Measurements from ENCODE around the gene ELP2.

Gene ELP2

DNA sequence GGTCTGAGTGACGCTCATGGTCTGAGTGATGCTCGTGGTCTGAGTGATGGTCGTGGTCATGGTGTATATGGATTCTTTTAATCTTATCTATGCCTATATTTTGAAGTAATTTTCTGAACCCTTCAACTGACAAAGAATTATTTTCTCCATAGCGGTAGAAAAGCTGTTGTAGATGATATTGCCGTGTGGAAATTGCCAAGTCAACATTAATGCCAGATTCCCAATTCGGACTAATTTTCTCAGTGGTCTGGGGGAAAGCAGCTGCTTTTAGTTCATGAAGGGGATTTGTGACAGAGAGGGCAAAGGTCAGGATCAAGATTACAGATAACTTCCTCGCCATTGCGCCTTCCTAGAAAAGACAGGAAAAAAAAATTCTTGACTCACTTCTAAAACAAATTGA is 3.0 kb upstream of the ELP2 start:
- DNase-seq (ENCODE audit: low read depth) = no peak

DNA sequence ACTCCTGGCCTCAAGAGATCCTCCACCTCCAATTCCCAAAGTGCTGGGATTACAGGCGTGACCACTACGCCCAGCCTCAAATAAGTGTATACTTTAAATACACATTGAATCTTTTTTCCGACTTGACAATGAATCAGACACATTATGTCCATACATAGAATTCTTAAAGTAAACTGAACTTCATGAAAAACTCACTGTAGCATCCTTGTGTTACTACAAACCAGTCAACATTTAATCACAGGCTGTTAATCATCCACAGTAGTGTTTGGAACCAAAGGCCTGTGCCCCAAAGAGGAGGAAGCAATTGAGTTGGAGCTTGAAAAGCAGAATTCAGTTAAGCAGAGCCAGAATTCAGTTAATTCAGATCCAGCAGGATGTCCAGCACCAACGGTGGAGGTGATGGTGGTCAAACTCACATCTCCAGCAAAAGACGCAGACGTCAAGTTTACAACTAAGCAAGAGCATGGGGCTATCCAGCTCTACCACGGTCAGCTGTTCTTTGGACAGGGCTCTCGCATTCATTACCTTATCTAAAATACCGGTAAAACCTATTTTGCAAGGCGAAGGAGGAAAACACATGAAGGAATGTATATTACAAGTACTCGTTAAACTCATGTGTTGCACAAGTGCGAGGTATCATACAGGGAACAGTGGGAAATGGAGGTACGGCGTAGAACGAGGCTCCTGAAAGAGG is 1.7 kb upstream of the ELP2 start:
- DNase-seq (ENCODE audit: low read depth) = no peak

- DNase-seq (ENCODE audit: low read depth) = no peak
Measured at GRCh38 chr18:36128530-36128870, 1.2 kb upstream of the ELP2 start.

DNA sequence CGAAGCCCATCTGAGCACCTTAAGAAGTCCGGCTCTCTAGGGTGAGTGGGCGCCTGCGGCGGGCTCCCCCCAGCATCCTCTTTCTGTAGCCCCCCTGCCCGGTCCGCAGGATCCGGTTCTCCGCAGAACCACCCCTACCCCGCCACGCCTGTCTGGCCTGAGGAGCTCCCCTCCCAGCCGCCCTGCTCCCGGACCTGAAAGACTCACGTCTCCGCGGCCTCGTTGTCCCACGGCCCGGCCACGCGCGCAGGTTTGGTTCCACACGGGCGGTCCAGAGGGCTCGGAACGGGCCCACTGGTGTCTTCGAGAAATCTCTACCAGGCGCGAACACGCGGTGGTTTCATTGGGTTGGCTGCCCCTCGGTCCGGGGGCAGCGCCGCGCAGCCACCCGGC is 796 bp upstream of the ELP2 start:
- no peak for DNase-seq (ENCODE audit: low read depth)

GRCh38 chr18:36130039-36130831 is 536 bp downstream of the ELP2 start:
- DNase-seq (ENCODE audit: low read depth) = no peak

GRCh38 chr18:36130883-36131653 is 1.4 kb downstream of the ELP2 start:
- DNase-seq (ENCODE audit: low read depth) = no peak

DNA sequence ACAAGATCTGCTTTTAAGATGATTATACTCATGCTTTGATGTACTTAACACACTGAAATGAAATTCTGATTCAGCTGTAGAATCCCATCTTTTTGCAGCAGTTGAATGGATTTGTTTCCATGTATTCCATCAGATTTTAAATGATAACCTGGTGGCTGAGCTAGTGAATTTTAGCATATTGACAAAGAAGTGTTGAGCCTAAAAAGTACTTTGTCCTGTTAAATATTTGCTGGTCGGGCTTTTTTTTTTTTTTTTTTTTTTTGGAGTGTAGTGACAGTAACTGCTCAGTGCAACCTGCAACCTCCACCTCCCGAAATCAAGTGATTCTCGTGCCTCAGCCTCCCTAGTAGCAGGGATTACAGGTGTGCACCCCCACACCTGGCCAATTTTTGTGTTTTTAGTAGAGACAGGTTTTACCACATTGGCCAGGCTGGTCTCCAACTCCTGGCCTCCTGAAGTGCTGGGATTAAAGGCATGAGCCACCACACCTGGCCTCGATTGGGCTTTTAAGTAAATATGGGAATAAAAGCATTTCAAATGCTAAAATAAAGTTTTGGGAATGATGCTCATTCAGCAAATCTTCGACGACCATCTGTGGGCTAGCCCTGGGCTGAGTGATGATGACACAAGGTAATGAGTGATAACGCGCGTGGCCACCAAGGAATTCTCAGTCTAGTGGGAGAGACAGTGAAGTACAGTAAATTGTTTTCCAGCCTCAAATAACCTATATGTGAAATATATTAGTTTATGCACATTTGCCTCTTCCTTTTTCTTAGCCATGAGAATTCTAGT is 2.2 kb downstream of the ELP2 start:
- DNase-seq (ENCODE audit: low read depth) = no peak

- DNase-seq (ENCODE audit: low read depth) = no peak
Measured at GRCh38 chr18:36132756-36133155, 3.1 kb downstream of the ELP2 start.

GRCh38 chr18:36135264-36135663 is 5.6 kb downstream of the ELP2 start:
- DNase-seq (ENCODE audit: low read depth) = no peak

GRCh38 chr18:36139245-36139644 is 9.5 kb downstream of the ELP2 start:
- no peak for DNase-seq (ENCODE audit: low read depth)

GRCh38 chr18:36141576-36141975 is 11.9 kb downstream of the ELP2 start:
- DNase-seq (ENCODE audit: low read depth) = no peak

GRCh38 chr18:36142751-36143150 is 13.1 kb downstream of the ELP2 start:
- DNase-seq (ENCODE audit: low read depth) = no peak

DNA sequence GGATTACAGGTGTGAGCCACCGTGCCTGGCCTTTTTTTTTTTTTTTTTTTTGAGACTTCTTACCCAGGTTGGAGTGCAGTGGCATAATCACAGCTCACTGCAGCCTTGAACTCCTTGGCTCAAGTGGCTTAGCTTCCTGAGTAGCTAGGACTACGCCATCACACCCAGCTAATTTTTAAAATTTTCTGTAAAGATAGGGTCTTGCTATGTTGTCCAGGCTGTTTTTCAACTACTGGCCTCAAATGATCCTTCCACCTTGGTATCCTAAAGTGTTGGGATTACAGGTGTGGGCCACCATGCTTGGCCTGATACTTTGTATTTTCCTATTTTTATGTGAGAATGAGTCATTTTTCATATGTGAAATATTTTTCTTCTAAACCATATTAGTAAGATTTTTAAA is 13.7 kb downstream of the ELP2 start:
- DNase-seq (ENCODE audit: low read depth) = no peak

DNA sequence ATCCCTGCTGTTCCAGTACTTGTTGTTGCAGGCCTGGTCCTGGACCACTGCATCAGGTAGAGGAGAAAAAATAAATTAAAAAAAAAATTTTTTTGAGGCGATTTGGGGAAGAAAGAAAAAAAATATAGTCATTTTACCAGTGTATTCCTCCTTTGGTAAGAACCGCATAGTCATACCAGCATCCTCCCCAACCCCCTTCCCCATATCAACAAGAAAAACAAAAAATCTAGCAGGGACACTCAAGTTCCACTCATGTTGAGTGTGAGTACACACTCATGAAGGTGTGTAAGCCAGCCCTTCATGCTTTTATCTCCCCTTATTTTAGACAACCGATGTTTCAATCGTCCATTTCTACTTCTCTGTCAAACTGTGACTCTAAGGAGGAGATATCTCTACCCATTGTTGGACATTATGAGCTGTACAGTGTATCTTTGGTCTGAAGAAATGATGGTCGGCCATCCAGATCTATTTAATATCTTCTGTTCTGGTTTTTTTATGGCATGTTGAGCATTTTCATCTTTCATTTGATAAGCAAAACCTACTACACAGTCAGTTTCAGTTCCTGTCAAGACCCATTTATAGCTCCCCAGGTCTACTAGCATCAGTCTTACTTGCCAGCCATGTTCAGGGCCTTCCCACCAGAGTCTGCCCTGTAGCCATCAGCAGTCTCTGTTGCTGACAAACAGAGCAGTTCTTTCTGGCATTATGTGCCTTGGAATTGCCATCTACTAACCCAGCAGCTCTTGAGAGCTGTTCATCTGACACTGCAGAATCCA is 20.0 kb downstream of the ELP2 start:
- no peak for DNase-seq (ENCODE audit: low read depth)

DNA sequence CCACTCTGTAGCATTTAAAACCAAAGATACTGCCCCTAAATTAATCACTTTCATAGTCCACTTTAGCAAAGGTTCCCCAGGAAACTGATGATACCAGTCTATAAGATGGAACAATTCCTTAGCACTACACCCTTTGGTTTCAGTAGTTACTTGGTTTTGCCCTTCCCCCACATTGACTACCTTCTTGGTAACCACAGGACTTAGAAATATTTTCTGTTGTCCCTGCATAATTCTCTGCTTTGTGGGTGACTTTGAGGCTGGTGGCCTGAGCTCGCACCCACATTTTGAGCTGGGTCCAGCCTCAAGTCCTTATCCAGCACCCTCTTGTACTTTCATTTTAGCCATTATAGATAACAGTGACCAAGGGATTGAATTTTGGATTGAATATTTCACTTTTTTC is 23.1 kb downstream of the ELP2 start:
- no peak for DNase-seq (ENCODE audit: low read depth)

DNA sequence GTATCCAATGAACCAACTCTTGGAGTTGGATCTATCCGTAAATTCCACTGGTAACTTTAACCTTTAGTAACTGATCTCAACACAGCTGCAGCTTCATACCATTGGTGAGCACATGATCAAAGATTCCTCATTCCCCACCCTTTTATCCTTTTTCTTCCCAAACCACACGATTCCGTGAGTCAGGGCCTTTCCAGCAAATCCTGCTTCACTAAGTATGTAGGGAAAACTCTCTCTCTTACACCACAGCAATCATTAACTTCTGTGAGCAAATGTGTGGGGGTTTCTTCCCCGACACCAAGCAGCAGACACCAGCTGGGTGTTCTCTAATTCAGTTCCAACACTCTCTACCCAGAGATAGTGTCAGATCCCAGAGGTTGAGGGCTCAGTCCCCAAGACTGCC is 23.5 kb downstream of the ELP2 start:
- DNase-seq (ENCODE audit: low read depth) = no peak

GRCh38 chr18:36153771-36154170 is 24.1 kb downstream of the ELP2 start:
- no peak for DNase-seq (ENCODE audit: low read depth)

DNA sequence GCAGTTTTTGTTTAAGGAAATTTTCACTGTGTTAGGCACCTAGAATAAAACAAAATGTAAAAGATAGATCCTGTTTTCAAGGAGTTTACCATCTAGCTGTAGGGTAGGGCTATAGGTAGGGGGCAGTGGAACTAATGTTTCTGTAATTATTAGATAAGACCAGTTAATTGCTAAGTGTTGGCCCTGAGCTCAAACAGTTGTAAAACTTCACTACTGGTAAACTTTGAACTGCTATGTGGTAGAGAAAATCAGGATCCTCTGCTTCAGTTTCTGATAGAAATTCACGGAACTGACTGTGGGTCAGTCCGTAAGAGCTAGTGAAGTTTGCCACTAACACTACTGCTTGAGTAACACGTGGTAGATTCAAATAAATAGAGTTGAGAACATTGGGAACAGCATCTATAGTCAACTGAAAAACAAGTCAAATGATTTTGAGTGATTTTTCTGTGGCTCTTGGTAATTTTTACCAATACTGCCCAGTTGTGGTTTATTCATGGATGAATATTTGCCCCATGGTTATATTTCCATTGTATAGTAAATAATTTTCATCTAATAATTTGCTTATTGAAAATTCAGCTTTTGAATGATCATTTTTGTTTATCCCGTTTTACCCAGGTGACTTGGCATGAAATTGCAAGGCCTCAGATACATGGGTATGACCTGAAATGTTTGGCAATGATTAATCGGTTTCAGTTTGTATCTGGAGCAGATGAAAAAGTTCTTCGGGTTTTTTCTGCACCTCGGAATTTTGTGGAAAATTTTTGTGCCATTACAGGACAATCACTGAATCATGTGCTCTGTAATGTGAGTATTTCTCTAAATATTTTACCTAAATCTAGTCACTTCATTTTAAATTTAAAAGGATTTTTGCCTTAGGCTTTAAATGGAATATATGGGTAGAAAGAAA is 26.4 kb downstream of the ELP2 start:
- no peak for DNase-seq (ENCODE audit: low read depth)

GRCh38 chr18:36157441-36157840 is 27.7 kb downstream of the ELP2 start:
- DNase-seq (ENCODE audit: low read depth) = no peak

DNA sequence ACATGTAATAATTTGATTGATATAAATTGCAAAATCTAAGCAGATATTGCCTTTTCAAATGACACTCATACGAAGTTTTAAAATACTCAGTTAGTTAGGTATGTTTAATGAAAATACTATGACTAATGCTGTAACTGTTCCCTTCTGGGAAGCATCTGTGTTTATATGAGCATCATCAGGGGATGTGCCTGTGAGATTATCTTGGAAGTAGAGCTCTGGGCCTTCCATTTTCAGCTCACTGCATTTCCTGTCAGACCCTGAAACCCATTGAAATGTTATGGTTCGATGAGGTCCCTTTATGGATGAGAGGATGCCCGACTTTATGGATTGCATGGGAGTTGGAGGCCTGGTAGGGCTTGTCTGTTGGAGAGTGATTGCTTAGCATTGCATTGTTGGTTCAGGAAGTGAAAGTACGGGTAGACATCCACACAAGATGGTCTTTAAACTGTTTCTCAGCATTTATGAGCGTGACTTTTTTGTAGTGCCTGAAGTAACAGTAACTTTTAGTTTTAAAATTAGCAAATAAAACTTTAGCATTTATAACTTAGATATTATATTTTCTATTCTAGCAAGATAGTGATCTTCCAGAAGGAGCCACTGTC is 28.7 kb downstream of the ELP2 start:
- no peak for DNase-seq (ENCODE audit: low read depth)
